ENCODE results near the gene ACOXL.

Gene ACOXL

GRCh38 chr2:111121028-111121827 lies 388.9 kb downstream of the ACOXL start:
- DNase-seq: peak; percentile 68

GRCh38 chr2:111121828-111122630 lies 389.7 kb downstream of the ACOXL start:
- peak; percentile 81 for DNase-seq

GRCh38 chr2:111122631-111123421 lies 390.5 kb downstream of the ACOXL start:
- DNase-seq: peak; percentile 41

DNA sequence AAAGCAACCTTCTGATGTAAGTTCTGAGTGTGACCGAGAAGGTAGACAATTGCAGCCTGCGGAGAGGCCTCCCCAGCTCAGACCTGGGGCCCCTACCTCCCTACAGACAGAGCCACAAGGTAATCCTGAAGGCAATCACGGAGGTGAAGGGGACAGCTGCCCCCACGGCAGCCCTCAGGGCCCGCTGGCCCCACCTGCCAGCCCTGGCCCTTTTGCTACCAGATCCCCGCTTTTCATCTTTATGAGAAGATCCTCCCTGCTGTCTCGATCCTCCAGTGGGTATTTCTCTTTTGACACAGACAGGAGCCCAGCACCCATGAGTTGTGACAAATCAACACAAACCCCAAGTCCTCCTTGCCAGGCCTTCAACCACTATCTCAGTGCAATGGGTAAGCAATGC lies 391.4 kb downstream of the ACOXL start:
- DNase-seq: no peak

GRCh38 chr2:111126581-111126980 lies 394.2 kb downstream of the ACOXL start:
- DNase-seq: no peak

DNA sequence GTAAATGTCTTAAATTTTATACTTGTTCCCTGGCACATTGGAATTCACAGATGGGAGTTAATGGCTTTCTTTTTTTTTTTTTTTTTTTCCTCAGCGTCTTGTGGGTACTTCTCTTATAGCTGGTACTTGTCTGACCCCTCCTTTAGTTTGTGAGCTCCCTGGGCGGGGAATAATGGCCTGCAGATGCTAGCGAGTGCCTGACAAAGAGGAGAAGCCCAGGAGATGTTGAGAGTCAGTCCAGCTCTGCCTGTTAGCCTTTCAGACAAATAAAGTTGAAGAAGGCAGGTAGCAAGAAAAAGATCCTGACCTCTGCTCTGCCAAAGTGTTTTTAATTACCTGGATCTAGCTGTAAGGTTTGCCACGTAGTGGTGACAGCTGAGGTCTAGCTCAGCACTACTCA lies 395.0 kb downstream of the ACOXL start:
- DNase-seq: no peak

DNA sequence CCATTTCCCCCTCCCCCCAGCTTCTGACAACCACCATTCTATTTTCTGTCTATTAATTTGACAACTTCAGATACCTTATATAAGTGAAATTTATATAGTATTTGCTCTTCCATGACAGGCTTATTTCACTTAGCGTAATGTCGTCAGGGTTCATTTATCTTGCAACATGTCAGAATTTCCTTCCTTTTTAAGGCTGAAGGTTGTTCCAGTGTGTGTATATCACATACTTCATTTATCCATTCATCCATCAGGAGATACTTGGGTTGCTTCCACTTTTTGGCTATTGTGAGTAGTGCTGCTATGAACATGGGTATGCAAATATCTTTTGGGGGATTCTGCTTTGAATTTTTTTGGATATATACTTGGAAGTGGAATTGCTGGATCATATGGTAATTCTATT lies 395.7 kb downstream of the ACOXL start:
- no peak for DNase-seq

DNA sequence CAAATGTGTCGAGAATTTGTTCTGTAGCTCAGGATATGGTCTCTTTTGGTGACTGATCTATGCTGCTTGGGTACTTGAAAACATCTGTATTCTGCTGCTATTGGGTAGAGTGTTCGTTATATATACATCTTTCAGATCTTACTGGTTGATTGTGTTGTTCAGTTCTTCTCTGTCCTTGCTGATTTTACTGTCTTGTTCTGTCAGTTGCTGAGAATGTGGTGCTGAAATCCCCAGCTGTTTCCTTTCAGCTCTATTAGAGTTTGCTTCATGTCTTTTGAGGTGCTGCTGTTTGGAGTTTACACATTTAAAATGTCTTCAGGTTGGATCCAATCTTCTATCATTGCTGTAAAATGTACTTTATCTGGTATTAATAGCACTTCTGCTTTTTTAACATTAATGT lies 401.2 kb downstream of the ACOXL start:
- no peak for DNase-seq

GRCh38 chr2:111134055-111134454 lies 401.7 kb downstream of the ACOXL start:
- DNase-seq: no peak

DNA sequence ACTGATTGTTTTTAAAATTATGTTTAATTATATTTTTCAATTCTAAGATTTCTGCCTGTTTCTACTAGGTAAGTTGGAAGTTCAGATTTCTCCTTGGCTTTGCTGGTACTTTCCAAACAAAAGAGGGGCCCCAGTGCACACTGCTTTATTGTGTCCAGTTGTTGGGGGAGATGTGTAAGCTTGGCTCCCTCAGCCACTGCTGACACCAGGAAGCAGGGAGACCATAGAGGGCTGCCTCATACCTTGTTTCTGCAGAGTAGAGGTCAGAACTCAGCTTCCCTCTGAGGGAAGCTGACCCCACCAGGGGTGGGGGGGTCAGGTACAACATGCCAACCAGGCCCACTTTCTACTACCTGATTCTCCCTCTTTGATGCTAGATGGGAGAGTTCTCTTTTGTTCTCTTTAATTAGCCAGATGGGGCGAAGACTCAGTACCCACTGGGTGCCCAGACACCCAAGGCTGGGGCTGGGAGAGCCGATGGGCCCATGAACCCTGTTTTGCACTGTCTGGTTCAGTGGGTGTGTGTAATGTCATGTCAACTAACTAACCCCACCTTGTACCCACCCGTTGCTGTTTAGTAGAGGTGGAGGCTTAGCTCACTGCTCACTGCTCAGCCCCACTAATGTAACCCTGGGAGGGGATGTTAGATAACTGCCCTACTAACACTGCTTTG lies 403.0 kb downstream of the ACOXL start:
- no peak for DNase-seq

DNA sequence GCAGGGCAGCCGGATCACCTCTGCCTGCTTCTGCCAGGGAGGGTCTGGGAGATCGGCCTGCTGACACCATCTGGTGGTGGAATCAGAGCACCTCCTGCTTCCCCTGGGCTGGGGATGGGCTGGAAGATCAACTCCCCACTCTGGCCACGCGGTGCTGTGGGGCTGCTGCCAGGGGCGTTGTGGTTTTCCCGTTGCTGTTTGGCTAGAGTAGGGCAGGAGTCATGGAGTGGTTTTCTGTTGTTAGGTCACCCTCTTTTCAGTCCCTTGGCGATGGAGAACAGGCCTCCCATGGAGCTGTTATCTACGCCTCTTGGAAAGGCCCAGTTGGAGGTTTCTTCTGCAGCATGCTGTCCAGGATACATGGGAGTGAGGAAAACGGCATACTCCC lies 403.5 kb downstream of the ACOXL start:
- no peak for DNase-seq

DNA sequence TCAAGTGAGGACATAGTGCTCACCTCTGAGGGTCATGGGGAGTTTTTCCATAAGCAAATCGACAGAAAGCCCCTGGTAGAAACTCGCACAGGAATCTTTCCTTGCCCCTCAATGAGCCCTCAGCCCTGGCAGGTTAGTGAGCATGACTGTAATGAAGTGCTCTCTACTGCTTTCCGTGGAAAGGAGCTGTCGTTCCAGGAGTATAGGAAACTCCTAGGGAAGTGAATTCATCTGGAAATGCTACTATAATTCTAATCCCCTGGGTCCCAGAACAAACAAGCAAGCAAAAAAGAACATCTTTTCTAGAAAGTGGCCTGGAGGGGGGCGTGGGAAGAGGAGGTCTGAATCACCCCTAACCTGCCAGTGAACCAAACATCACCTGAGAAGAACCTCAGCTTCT lies 406.5 kb downstream of the ACOXL start:
- no peak for DNase-seq

DNA sequence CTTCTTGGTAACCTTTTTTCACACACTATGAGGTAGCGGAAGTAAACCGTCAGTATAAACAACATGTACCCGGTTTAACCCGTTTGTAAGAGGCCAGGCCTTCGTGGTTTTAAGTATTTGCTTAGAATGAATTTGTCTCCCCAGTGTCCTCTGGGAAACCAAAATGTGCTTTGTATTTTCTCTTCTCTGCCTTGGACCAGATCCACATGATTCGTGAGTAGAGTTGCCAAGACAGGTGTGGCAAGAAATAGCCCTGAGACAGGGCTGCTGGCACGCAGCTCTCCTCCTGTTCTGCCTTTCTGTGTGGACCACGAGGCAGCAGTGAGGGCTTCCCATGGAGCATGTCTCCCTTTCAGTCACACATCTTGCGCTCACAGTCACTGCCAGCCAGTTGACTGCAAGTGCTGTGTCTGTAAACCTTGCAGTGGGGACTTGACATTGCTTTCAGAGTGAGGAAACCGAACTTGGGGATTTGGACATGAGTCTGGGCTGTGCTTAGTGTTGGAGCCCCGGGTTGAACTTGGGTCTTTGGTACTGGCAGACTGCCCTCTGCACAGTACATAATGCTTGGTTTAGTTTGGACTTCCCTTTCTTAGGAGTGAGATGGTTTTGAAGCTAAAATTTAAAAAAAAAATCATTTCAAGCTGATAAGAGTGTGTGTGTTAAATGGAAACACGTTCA lies 407.4 kb downstream of the ACOXL start:
- peak; percentile 41 for DNase-seq

DNA sequence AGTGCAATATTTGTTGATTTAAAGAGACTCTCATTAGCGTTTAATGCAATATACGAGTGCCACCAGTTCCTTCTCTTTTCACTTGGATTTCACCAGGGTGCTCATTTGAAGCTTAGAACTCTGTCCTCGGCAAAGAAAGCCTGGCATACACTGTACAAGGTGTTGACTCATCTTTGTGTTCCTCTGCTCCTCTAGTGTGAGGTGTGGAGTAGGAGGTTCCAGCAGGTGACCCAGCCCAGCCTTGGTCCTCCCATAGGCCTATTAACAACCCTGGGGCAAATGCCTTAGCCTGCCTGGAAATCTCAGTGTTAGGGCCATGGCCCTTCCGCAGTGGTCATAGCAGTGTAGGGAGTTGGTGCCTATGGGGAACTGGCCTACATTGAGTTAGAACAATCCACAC lies 408.4 kb downstream of the ACOXL start:
- DNase-seq: no peak

GRCh38 chr2:111142101-111142500 lies 409.7 kb downstream of the ACOXL start:
- no peak for DNase-seq

DNA sequence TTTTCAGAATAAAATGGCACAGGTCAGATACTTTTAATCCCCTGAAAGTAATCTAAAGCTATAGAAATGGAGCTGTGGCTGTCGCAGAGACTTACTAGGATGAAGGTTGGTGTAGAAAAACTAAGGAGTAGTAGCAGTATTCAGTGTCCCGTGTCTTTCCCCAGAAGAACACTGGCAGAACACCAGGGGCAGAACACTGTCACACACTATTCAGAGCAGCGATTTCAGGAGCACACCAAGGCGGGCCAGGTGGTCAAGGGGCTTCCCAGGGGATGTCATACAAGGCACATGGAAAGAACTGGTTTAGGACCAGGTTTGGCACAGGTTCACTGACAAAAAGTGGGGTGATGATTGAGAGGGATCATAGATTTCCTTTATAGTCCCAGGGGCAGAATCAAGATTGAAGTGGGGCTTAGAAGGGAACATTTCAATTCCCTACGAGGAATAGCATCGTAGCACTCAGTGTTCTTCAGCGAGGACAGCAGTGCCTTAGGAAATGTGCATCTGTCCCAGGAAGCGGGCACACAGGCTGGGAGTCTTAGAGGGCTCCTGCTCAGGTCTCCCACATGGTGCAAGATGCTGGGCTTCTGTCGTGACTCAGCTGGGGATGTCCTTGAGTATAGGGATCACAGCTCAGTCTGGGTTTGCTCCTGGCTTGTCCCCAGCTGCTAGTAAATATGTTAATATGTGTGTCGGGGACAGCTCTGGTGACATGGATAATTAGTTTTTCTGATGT lies 410.9 kb downstream of the ACOXL start:
- DNase-seq: no peak

- DNase-seq: no peak
These were observed 411.4 kb downstream of the ACOXL start for GRCh38 chr2:111143843-111144198.

- no peak for DNase-seq
These were observed 412.9 kb downstream of the ACOXL start for GRCh38 chr2:111145103-111145760.

DNA sequence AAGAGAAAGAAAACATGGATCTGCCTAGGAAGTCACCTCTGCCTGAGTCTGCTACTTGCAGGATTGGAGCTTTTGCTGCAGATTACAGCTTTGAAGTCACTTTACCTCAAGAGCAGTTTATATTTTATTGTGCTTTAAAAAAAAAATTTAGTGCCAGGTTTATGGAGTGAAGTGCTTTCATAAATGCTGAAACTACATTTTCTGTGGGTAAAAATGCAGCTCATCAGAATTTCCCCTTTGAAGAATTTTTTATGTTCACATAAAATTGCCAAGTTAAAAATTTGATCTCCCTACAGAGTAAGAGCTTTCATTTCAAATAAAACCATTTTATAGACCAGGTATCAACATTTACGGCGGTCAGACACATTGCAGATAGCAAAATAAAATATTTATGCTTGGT lies 413.6 kb downstream of the ACOXL start:
- DNase-seq: no peak

- DNase-seq: no peak
These were observed 416.0 kb downstream of the ACOXL start for GRCh38 chr2:111148225-111148873.

GRCh38 chr2:111148925-111149324 lies 416.6 kb downstream of the ACOXL start:
- no peak for DNase-seq

Data from NCI-H1092 treated with DMSO at 0.1 percent for 48 hours (cell line).